Central memory CD8-positive, alpha-beta T cell (primary cell): ENCODE results near the gene STAT2.
A peak's percentile ranks its signal among the peaks of the same experiment; 100 is the strongest.

ENCODE experiments used
- ATAC-seq: fragments of 150-1000 bp; cut with Tn5 transposase; replicated peaks from 2 replicates; pipeline ENCODE4 v1.10.0; 2022; ENCODE audit warnings: mild to moderate bottlenecking, moderate FRiP score, moderate number of reproducible peaks; ENCODE audit not compliant: poor library complexity, severe bottlenecking; ENCODE audit errors: extremely low read depth
- DNase-seq, 2 donors: peaks; one replicate each; pipeline ENCODE4 v3.0.0; 2021; ENCODE audit warnings: low spot score in 2 of 2
- H3K27ac Mint-ChIP-seq: one replicate; pipeline ENCODE4 v1.8.0; 2022; ENCODE audit warnings: low read depth, mild to moderate bottlenecking, moderate library complexity, mixed read lengths
- H3K27me3 Mint-ChIP-seq: one replicate; pipeline ENCODE4 v1.8.0; 2022; ENCODE audit warnings: mixed read lengths
- H3K36me3 Mint-ChIP-seq: one replicate; pipeline ENCODE4 v1.8.0; 2022; ENCODE audit warnings: mild to moderate bottlenecking, moderate library complexity, mixed read lengths; ENCODE audit not compliant: insufficient read depth
- H3K4me1 Mint-ChIP-seq: one replicate; pipeline ENCODE4 v1.8.0; 2022; ENCODE audit warnings: mixed read lengths
- H3K4me3 Mint-ChIP-seq: one replicate; pipeline ENCODE4 v1.8.0; 2022; ENCODE audit warnings: mild to moderate bottlenecking, moderate library complexity, mixed read lengths
- H3K9me3 Mint-ChIP-seq: one replicate; pipeline ENCODE4 v1.8.0; 2022; ENCODE audit warnings: mixed read lengths

The STAT2 gene

DNA sequence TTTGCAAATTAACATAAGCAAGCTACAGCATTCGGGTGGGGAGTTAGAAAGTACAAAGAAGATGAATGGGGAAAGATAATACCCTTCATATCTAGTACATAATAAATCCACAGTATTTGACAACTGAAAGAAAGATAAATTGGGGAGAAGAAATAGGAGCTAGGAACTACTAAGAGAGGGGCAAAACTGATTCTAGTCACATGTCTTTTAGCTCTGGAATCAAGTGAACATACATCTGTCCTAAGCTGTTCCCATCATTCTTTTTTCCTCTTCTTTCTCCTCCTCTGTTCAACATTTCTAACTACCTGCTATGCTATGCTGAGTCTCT lies 18.0 kb upstream of the STAT2 start:
- Mint-ChIP-seq H3K27me3 (no peaks in the 10 kb centered on the region), H3K4me1 (no peaks in the 10 kb centered on the region), H3K4me3 (no peak overlapping the region), H3K27ac (no peak overlapping the region), H3K9me3 (no peaks in the 10 kb centered on the region), H3K36me3 (no peaks in the 10 kb centered on the region)
- ATAC-seq (no peak), DNase-seq (no peak)

DNA sequence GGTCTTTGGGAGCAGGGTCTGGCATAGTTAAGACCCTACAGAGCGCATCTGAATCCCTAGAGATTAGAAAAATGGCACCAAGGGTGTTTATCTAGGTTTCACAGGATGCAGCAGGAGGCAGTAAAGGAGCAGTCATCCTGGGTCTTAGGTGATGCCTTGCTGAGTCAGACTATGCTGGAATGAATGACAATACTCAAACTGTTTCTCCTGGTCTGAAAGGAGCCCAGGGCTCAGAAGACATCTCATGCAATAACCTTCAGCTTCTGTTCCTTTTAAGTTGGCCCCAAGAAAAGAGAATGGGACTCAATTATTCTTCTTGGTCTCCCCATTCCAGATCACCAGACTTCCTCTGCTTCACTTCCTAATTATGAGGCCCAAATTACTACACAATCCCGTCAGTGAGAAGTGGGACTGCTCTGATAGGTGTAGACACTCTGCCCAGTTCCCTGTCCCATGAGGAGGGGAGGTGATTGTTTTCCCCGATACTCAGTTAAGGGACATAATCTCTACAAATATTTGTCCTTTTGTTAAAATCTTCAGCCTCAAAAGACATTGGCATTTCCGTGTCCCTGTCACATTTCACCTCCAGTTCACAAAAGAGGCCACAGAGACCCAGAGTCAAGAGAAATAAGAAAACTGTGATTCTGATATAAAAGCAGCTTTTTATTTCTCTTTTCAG lies 17.5 kb upstream of the STAT2 start:
- no peak overlapping the region for H3K4me3 Mint-ChIP-seq
- H3K9me3 Mint-ChIP-seq = no peaks in the 10 kb centered on the region
- H3K4me1 Mint-ChIP-seq = no peaks in the 10 kb centered on the region
- ATAC-seq (no peak), DNase-seq (no peak)
- no peak overlapping the region for H3K27ac Mint-ChIP-seq
- no peaks in the 10 kb centered on the region for H3K36me3 Mint-ChIP-seq
- H3K27me3 Mint-ChIP-seq = no peaks in the 10 kb centered on the region

DNA sequence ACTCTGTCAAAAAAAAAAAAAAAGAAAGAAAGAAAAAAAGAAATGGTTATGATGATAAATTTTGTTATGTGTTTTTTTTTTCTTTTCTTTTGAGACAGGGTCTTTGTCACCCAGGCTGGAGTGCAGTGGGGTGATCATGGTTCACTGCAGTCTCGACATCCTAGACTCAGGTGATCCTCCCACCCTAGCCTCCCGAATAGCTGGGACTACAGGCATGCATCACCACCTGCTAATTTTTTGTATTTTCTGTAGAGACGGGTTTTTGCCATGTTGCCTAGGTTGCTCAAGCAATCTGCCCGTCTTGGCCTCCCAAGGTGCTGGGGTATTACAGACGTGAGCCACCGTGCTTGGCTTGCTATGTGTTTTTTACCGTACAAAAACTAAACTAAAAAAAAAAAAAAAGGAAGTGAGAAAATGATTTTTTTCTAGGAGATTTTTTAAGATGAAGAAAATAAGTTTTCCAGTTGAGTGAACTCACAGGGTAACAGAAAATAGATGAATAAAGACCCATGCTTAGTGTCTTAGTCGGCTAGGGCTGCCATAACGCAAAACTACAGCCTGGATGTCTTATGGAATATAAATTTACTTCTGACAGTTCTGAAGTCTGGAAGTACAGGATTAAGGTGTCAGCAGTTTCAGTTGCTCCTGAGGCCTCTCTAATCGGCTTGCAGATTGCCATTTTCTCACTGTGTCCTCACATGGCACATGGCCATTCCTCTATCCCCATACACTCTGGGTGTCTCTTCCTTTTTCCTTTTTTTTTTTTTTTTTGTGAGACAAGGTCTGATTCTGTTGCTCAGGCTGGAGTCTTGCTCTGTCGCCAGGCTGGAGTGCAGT lies 15.9 kb upstream of the STAT2 start:
- Mint-ChIP-seq H3K27me3 (no peaks in the 10 kb centered on the region), H3K4me3 (no peak overlapping the region), H3K4me1 (no peaks in the 10 kb centered on the region), H3K36me3 (peaks cover 1% of the 10 kb centered on the region), H3K9me3 (no peaks in the 10 kb centered on the region), H3K27ac (no peak overlapping the region)
- no peak for DNase-seq
- ATAC-seq = no peak

DNA sequence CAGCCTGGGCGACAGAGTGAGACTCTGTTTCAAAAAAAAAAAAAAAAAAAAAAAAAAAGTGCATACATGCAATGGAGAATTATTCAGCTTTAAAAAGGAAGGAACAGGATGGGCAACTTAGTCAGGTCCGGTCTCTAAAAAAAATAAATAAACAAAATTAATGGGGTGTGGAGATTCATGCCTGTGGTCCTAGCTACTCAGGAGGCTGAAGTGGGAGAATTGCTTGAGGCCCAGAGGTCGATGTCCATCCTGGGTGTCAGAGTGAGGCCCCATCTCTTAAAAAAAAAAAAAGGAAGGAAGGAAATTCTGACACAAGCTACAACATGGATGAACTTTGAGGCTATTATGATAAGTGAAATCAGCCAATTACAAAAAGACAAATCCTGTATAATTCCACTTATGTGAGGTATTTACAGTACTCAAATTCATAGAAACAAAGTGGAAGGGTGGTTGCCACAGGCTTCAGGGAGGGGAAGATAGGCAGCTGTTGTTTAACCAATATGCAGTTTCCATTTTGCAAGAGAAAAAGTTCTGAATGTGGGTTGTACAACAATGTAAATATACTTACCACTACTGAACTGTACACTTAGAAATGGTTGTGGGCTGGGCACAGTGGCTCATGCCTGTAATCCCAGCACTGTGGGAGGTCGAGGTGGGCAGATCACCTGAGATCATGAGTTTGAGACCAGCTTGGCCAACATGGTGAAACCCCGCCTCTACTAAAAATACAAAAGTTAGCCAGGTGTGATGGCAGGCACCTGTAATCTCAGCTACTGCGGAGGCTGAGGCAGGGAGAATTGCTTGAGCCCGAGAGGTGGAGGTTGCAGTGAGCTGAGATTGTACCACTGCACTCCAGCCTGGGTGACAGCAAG lies 15.1 kb upstream of the STAT2 start:
- Mint-ChIP-seq H3K27me3 (no peaks in the 10 kb centered on the region), H3K36me3 (peaks cover 1% of the 10 kb centered on the region), H3K9me3 (no peaks in the 10 kb centered on the region), H3K4me3 (no peak overlapping the region), H3K27ac (no peak overlapping the region), H3K4me1 (no peaks in the 10 kb centered on the region)
- ATAC-seq (no peak), DNase-seq (no peak)

DNA sequence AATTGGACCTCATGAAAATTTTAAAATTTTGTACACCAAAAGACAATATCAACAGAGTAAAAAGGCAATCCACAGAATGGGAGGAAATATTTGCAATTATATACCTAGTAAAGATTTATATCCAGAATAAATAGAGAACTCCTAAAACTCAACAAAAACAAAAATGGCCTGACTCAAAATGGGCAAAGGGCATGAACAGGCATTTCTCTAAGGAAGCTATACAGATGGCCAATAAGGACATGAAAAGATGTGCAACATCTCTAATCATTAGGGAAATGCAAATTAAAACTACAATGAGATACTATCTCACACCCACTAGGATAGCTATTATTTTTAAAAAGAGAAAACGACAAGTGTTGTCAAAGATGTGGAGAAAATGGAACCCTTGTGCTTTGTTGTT lies 13.6 kb upstream of the STAT2 start:
- Mint-ChIP-seq H3K27me3 (no peaks in the 10 kb centered on the region), H3K27ac (no peak overlapping the region), H3K9me3 (no peaks in the 10 kb centered on the region), H3K36me3 (peaks cover 1% of the 10 kb centered on the region), H3K4me3 (no peak overlapping the region), H3K4me1 (no peaks in the 10 kb centered on the region)
- ATAC-seq (no peak), DNase-seq (no peak)

DNA sequence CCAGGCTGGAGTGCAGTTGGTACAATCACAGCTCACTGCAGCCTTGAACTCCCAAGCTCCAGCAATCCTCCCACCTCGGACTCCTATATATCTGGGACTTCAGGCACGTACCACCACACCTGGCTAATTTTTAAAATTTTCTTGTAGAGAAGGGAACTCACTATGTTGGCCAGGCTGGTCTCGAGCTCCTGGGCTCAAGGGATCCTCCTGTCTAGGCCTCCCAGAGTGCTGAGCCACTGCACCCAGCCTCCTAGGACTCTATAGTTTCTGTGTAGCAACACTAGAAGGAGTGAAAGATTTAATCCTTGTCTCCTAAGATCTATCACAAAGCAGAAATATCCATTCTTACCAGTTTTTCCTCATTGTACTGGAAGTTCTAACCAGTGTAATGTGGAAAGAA lies 7.0 kb upstream of the STAT2 start:
- no peak overlapping the region for H3K27ac Mint-ChIP-seq
- no peak for ATAC-seq
- H3K4me1 Mint-ChIP-seq = no peaks in the 10 kb centered on the region
- no peaks in the 10 kb centered on the region for H3K27me3 Mint-ChIP-seq
- H3K4me3 Mint-ChIP-seq = no peak overlapping the region
- no peaks in the 10 kb centered on the region for H3K9me3 Mint-ChIP-seq
- peaks cover 1% of the 10 kb centered on the region for H3K36me3 Mint-ChIP-seq
- no peak for DNase-seq

DNA sequence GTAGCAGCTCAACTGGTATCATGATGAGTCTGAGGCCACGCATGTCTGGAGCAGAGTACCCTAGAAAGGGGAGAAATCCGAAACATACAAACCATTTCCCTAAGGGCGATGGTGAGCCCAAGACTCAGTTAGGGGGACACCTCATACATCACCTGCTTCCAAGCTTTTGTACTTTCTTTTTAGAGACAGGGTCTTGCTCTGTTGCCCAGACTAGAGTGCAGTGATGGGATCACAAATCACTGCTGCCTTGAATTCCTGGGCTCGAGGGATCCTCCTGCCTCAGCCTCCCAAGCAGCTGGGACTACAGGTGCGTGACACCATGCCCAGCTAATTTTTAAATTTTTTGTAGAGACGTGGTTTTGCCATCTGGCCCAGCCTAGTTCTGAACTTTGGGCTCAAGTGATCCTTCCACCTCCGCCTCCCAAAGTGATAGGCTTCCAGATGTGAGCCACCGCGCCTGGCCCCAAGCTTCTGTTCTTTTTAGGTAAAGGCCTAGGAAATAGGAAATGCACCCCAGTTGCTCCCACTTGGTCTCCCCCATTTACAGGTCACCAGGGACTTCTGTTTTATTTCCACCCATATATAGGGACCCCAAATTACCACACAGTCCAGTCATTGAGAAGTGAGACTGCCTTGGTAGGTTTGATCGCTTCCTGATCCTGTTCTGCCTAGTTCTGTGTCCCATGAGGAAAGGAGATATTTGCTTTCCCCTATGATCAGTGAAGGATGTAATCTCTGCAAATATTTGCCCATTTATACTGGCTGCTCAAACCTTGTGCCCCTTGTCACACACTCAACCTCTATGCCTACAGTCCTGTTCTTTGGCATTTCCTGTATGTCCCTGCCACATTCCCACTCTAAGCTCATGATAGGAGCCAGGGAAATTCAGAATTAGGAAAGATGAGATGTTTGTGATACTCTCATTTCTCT lies 2.5 kb upstream of the STAT2 start, which contains the start of gene APOF:
Gene APOF, minus strand, starts transcription at position 728 of the 930 bp plus-strand sequence. Its CDS starts 112 bp downstream, at position 616.
- H3K36me3 Mint-ChIP-seq = peaks cover 6% of the 10 kb centered on the region
- no peak within 1 kb of the TSS for H3K27ac Mint-ChIP-seq
- peaks cover 16% of the 10 kb centered on the region for H3K4me1 Mint-ChIP-seq
- no peaks in the 10 kb centered on the region for H3K27me3 Mint-ChIP-seq
- H3K4me3 Mint-ChIP-seq = peak within 1 kb of the TSS; percentile 90
- no peak for DNase-seq
- H3K9me3 Mint-ChIP-seq = no peaks in the 10 kb centered on the region
- ATAC-seq = no peak

DNA sequence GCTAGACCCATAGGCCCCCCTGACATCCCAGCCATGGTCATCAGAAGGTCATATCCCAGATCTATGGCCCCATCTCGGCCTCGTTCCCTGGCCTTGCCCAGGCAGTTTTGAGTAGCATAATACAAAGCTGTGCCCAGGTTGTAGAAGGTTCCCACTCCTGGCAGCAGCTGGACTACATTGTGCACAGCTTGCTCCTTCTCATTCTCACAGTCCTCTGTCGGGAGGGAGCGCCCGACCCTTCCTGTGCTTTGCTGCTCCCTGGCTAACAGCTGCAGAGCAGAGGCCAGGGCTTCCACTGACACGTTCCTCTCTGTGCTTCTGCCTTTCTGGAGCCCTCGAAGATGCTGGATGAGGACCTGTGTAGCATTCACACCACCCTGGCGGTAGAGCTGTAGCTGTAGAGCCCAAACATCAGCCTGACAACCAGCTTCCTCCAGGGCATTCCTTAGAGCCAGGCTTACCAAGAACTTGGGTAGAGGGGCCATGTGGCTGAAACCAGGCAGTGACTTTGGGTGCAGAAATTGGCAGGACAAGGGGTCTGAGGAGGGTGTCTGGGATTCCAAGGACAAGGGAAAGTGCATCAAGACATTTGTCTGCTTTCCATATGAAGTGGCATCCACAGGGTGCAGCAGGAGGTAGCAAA lies 1.7 kb upstream of the STAT2 start:
- DNase-seq (no peak), ATAC-seq (no peak)
- H3K9me3 Mint-ChIP-seq = no peaks in the 10 kb centered on the region
- H3K4me1 Mint-ChIP-seq = peaks cover 16% of the 10 kb centered on the region
- peak overlapping the region; percentile 90 for H3K4me3 Mint-ChIP-seq
- no peaks in the 10 kb centered on the region for H3K27me3 Mint-ChIP-seq
- H3K36me3 Mint-ChIP-seq = peaks cover 6% of the 10 kb centered on the region
- no peak overlapping the region for H3K27ac Mint-ChIP-seq

DNA sequence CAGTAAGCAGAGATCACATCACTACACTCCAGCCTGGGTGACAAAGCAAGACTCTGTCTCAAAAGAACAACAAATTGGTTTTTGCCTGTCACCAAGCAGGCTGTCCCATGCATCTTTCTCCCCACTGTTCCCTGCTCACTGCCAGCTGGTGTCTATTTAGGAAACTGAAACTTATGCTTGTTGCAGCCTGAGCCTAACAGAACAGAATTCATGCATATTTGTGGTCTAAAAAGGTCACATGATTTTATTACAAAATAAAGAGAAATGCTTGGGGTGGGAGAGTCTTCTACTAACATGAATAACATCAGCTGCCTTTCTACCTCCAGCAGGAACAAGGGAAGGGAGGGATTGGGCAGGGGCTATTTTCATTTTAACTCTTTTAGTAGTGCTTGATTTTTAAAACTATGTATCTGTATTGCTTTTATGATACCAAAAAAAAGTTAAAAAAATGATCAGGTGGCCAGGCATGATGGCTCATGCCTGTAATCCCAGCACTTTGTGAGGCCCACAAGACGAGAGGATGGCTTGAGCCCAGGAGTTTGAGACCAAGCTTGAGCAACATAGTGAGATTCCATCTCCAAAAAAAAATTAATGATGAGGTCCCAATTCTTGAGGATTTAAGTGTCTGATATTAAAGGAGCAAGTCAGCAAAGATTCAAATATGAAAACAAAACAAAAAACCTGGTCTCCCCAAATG lies 923 bp downstream of the STAT2 start:
- Mint-ChIP-seq H3K4me3 (peak overlapping the region; percentile 90), H3K27me3 (no peaks in the 10 kb centered on the region), H3K36me3 (peaks cover 23% of the 10 kb centered on the region), H3K27ac (peak overlapping the region; percentile 98), H3K4me1 (peaks cover 16% of the 10 kb centered on the region), H3K9me3 (no peaks in the 10 kb centered on the region)
- DNase-seq = no peak
- ATAC-seq = no peak

DNA sequence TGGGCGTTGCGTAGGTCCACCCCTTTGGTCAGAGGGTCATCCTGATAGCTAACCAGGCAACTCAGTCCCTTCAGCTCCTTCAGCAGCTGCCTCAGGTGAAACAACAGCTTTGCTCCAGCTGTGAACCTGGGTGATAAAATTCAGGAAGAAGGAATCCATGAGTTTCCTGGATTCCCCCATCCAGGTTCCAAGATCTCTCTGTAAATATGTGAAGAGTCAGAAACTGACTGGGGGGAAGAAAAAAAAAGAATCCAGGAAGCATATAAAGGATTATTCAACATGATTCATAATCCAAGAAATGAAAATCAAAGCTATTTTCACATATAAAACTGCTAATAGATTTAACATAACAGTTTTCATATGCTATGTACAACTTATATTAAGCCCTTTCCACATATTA lies 8.6 kb downstream of the STAT2 start:
- H3K27me3 Mint-ChIP-seq = no peaks in the 10 kb centered on the region
- ATAC-seq = no peak
- H3K4me3 Mint-ChIP-seq = no peak overlapping the region
- no peaks in the 10 kb centered on the region for H3K4me1 Mint-ChIP-seq
- H3K9me3 Mint-ChIP-seq = no peaks in the 10 kb centered on the region
- H3K36me3 Mint-ChIP-seq = peaks cover 70% of the 10 kb centered on the region
- no peak for DNase-seq
- H3K27ac Mint-ChIP-seq = no peak overlapping the region

DNA sequence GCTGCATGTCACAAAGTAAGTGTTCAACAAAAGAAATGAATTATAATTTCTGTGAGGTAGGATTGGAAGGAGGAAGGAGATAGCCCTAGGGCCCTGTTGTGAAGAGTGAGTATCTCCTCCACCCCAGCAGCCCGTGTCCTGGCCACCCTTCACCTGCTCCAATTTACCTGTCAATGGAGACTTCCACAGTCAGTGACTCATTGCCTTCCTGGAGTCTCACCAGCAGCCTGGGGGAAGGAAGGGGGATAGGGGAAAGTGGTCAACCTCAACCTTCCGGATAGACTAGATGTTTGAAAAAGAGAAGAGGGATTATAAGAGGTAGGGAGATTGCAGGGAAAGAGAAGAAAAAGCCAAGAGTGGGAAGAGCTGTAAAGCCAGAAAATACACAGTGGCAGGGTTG lies 9.2 kb downstream of the STAT2 start:
- Mint-ChIP-seq H3K27me3 (no peaks in the 10 kb centered on the region), H3K36me3 (peaks cover 71% of the 10 kb centered on the region), H3K4me3 (no peak overlapping the region), H3K4me1 (no peaks in the 10 kb centered on the region), H3K9me3 (no peaks in the 10 kb centered on the region), H3K27ac (no peak overlapping the region)
- no peak for ATAC-seq
- DNase-seq = no peak
